ENCODE results near the gene RGR.

Gene RGR

DNA sequence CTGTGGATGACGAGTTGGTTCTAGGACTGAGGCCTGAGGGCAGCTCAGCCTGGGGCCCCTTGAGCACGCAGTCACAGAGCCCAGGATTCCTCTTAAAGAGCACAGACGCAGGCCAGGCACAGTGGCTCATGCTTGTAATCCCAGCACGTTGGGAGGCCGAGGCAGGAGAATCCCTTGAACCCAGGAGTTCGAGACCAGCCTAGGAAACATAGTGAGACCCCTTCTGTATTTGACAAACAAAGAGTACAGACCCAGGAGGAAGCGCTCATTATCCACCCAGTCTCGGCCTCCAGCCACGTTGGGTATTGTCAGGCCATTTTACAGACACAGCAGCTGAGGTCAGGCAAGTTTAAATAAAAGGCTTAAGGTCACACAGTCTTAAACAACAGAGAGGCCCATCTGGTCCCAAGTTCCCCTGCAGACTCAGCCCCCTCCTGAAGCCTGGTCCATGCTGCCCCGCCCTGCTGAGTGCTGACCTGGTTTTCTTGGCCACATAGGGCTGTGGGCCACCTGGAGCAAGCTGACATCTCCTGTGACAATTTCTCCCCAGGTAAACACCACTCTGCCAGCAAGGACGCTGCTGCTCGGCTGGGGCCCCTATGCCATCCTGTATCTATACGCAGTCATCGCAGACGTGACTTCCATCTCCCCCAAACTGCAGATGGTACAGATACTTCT is 12.6 kb downstream of the RGR start:
- TF ChIP-seq SIN3A (IDR thresholded peaks at IDR 0.05; ENCODE audit: borderline replicate concordance, insufficient read depth, low read length) (no peak), REST (IDR thresholded peaks at IDR 0.05; ENCODE audit: insufficient read depth in 1 of 2, low read depth in 2 of 2, low read length in 2 of 2) (no peak)

- TF ChIP-seq SIN3A (IDR thresholded peaks at IDR 0.05; ENCODE audit: borderline replicate concordance, insufficient read depth, low read length) (no peak), REST (IDR thresholded peaks at IDR 0.05; ENCODE audit: insufficient read depth in 1 of 2, low read depth in 2 of 2, low read length in 2 of 2) (no peak), TAF1 (IDR thresholded peaks at IDR 0.05; ENCODE audit: borderline replicate concordance, insufficient read depth, low read length) (no peak), FOXP2 (optimal IDR thresholded peaks at IDR 0.05; ENCODE audit: borderline replicate concordance, extremely low read depth, extremely low read length, insufficient read depth) (no peak), POLR2AphosphoS5 (IDR thresholded peaks at IDR 0.05; ENCODE audit: low read depth, low read length) (no peak)
These were observed 13.3 kb downstream of the RGR start for GRCh38 chr10:84258034-84258695.

GRCh38 chr10:84261236-84261915 is 16.5 kb downstream of the RGR start:
- no peak for TF ChIP-seq POLR2AphosphoS5 (IDR thresholded peaks at IDR 0.05; ENCODE audit: low read depth, low read length)
- TF ChIP-seq FOXP2 (optimal IDR thresholded peaks at IDR 0.05; ENCODE audit: borderline replicate concordance, extremely low read depth, extremely low read length, insufficient read depth), result no peak
- TF ChIP-seq SIN3A (IDR thresholded peaks at IDR 0.05; ENCODE audit: borderline replicate concordance, insufficient read depth, low read length), result no peak
- TF ChIP-seq REST (IDR thresholded peaks at IDR 0.05; ENCODE audit: insufficient read depth in 1 of 2, low read depth in 2 of 2, low read length in 2 of 2), result no peak
- TF ChIP-seq TAF1 (IDR thresholded peaks at IDR 0.05; ENCODE audit: borderline replicate concordance, insufficient read depth, low read length), result no peak

- TF ChIP-seq SIN3A (IDR thresholded peaks at IDR 0.05; ENCODE audit: borderline replicate concordance, insufficient read depth, low read length), result no peak
- no peak for TF ChIP-seq FOXP2 (optimal IDR thresholded peaks at IDR 0.05; ENCODE audit: borderline replicate concordance, extremely low read depth, extremely low read length, insufficient read depth)
- TF ChIP-seq TAF1 (IDR thresholded peaks at IDR 0.05; ENCODE audit: borderline replicate concordance, insufficient read depth, low read length), result no peak
- no peak for TF ChIP-seq REST (IDR thresholded peaks at IDR 0.05; ENCODE audit: insufficient read depth in 1 of 2, low read depth in 2 of 2, low read length in 2 of 2)
- TF ChIP-seq POLR2AphosphoS5 (IDR thresholded peaks at IDR 0.05; ENCODE audit: low read depth, low read length), result no peak
These were observed 17.5 kb downstream of the RGR start for GRCh38 chr10:84262190-84262956.

Data from PFSK-1 (cell line).